ENCODE measurements around the gene EFCC1. TPM values are rescaled to one million over a fixed set of nuclear protein-coding genes. Genes with fewer than 3 reads are reported as not detected.

The EFCC1 gene
- total RNA-seq, 1 donor from 2014 or later, result 1.5 TPM

DNA sequence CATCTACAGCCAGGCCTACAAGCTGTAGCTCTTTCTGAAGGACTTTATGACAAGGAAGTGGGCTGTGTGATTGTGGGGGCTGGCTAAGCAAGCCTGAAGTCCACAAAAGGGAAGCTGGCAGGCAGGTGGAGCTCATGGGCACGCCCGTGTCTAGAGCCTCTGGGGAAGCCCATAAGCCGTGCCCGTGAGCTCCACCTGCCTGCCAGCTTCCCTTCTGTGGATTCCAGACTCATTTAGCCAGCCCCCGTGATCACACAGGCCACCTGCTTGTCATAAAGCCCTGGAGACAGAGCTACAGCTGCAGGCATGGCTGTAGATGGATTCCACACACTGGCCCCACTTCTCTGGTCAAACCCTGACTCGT is 15.2 kb downstream of the EFCC1 start:
- no peak for DNase-seq
- no peaks in the 10 kb centered on the region for H3K36me3 ChIP-seq
- intact Hi-C loops (cut with micrococcal nuclease), result no loop called here
- TF ChIP-seq, protein P1, sequence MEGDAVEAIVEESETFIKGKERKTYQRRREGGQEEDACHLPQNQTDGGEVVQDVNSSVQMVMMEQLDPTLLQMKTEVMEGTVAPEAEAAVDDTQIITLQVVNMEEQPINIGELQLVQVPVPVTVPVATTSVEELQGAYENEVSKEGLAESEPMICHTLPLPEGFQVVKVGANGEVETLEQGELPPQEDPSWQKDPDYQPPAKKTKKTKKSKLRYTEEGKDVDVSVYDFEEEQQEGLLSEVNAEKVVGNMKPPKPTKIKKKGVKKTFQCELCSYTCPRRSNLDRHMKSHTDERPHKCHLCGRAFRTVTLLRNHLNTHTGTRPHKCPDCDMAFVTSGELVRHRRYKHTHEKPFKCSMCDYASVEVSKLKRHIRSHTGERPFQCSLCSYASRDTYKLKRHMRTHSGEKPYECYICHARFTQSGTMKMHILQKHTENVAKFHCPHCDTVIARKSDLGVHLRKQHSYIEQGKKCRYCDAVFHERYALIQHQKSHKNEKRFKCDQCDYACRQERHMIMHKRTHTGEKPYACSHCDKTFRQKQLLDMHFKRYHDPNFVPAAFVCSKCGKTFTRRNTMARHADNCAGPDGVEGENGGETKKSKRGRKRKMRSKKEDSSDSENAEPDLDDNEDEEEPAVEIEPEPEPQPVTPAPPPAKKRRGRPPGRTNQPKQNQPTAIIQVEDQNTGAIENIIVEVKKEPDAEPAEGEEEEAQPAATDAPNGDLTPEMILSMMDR (IDR thresholded peaks at IDR 0.05; ENCODE audit: borderline replicate concordance), result no peak
- H3K4me1 ChIP-seq, result peaks cover 65% of the 10 kb centered on the region
- peak overlapping the region; percentile 17 for H3K4me3 ChIP-seq
- H3K9me3 ChIP-seq (replicated peaks), result no peaks in the 10 kb centered on the region
- H3K27me3 ChIP-seq (ENCODE audit: low read depth), result no peaks in the 10 kb centered on the region
- H3K27ac ChIP-seq (replicated peaks), result peak overlapping the region; percentile 92

- no peaks in the 10 kb centered on the region for H3K27me3 ChIP-seq (ENCODE audit: low read depth)
- intact Hi-C loops (cut with micrococcal nuclease), result no loop called here
- H3K27ac ChIP-seq (replicated peaks), result peak overlapping the region; percentile 92
- H3K4me3 ChIP-seq, result no peak overlapping the region
- TF ChIP-seq, protein P1 (IDR thresholded peaks at IDR 0.05; ENCODE audit: borderline replicate concordance), result no peak
- H3K4me1 ChIP-seq, result peaks cover 70% of the 10 kb centered on the region
- no peaks in the 10 kb centered on the region for H3K9me3 ChIP-seq (replicated peaks)
- peak; percentile 76 for DNase-seq
- no peaks in the 10 kb centered on the region for H3K36me3 ChIP-seq
These were observed 15.8 kb downstream of the EFCC1 start for GRCh38 chr3:129016720-129017483.

DNA sequence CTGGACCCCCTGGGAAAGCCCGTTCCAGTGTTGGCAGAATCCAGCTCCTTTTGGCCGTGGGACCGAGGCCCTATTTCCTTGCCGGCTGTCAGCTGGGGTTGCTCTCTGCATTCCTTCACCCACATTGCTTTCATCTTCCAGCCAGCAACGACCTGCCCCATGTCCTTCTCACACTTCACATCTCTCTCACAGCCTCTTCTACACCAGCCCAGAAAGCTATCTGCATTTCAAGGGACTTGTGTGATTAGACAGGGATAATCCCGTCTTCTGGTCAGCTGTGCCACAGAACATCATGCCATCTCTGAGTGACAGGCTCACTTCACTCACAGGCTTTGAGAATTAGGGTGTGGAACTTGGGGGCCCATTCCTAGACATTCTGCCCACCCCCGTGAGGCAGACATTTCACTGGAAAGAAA is 16.4 kb downstream of the EFCC1 start:
- Histone ChIP-seq H3K9me3 (replicated peaks) (no peaks in the 10 kb centered on the region), H3K27me3 (ENCODE audit: low read depth) (no peaks in the 10 kb centered on the region), H3K36me3 (no peaks in the 10 kb centered on the region), H3K27ac (replicated peaks) (peak overlapping the region; percentile 92), H3K4me1 (peaks cover 76% of the 10 kb centered on the region), H3K4me3 (no peak overlapping the region)
- intact Hi-C loops (cut with micrococcal nuclease), result no loop called here
- no peak for DNase-seq
- TF ChIP-seq, protein P1 (IDR thresholded peaks at IDR 0.05; ENCODE audit: borderline replicate concordance), result no peak

DNA sequence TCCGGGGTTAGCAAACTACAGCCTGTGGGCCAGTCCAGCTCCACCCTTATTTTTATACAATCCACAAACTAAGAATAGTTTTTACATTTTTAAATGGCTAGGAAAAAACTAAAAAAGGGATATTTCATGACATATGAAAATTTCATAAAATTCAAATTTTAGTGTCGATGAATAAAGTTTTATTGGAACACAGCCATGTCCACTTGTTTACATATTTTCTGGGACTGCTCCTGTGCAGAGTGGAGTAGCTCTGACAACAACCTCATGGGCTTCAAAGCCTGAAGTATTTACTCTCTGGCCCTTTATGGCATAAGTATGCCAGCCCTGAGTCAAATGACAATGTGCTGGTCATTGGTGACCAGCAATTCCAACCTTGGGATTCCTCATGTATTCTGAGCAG is 17.2 kb downstream of the EFCC1 start:
- TF ChIP-seq, protein P1 (IDR thresholded peaks at IDR 0.05; ENCODE audit: borderline replicate concordance), result no peak
- Histone ChIP-seq H3K9me3 (replicated peaks) (no peaks in the 10 kb centered on the region), H3K27ac (replicated peaks) (peak overlapping the region; percentile 92), H3K27me3 (ENCODE audit: low read depth) (no peaks in the 10 kb centered on the region), H3K4me3 (no peak overlapping the region), H3K4me1 (peaks cover 79% of the 10 kb centered on the region), H3K36me3 (no peaks in the 10 kb centered on the region)
- DNase-seq, result no peak
- intact Hi-C loops (cut with micrococcal nuclease), result no loop called here

DNA sequence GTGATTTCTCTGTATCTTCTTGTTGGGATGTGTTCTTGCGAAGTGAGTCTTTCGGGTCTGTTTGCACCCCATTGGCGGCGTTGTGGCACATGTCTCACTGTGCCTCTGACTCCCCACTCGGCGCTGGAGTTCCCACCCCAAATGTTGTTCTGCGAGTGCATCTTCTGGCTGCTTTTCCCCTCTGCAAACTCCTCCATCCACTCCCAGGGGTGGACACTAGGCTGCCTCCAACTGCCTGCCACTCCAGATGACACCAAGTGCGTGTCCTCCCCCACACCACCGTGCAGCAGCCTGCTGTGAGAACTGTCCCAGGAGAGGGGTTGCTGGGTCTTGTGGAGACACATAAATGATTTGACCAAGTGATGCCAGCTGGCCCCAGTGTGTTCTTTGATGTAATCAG is 17.6 kb downstream of the EFCC1 start:
- no peak for DNase-seq
- peak overlapping the region; percentile 92 for H3K27ac ChIP-seq (replicated peaks)
- intact Hi-C loops (cut with micrococcal nuclease), result no loop called here

More for the DNA sequence above, 17.6 kb downstream of the EFCC1 start:
- TF ChIP-seq, protein P1 (IDR thresholded peaks at IDR 0.05; ENCODE audit: borderline replicate concordance), result no peak
- H3K4me1 ChIP-seq, result peaks cover 79% of the 10 kb centered on the region
- no peaks in the 10 kb centered on the region for H3K9me3 ChIP-seq (replicated peaks)
- no peak overlapping the region for H3K4me3 ChIP-seq
- no peaks in the 10 kb centered on the region for H3K36me3 ChIP-seq
- no peaks in the 10 kb centered on the region for H3K27me3 ChIP-seq (ENCODE audit: low read depth)
